HG03025 (cell line): ENCODE data around the gene AQP3.
"Not testable (repeated sequence)": the region's sequence is repeated elsewhere in the genome, so short reads cannot be mapped to it uniquely, and the experiment has no call there.

ENCODE experiments used
- ATAC-seq: cut with Tn5 transposase; IDR thresholded peaks from one replicate; pipeline ENCODE4 v1.9.1; 2021; ENCODE audit warnings: mild to moderate bottlenecking, moderate library complexity; ENCODE audit not compliant: unreplicated experiment, low FRiP score

The AQP3 gene

GRCh38 chr9:33443464-33444154 is 3.8 kb downstream of the AQP3 start:
- ATAC-seq: no peak

GRCh38 chr9:33443047-33443446 is 4.3 kb downstream of the AQP3 start:
- no peak for ATAC-seq

GRCh38 chr9:33442125-33442524 is 5.3 kb downstream of the AQP3 start:
- no peak for ATAC-seq

DNA sequence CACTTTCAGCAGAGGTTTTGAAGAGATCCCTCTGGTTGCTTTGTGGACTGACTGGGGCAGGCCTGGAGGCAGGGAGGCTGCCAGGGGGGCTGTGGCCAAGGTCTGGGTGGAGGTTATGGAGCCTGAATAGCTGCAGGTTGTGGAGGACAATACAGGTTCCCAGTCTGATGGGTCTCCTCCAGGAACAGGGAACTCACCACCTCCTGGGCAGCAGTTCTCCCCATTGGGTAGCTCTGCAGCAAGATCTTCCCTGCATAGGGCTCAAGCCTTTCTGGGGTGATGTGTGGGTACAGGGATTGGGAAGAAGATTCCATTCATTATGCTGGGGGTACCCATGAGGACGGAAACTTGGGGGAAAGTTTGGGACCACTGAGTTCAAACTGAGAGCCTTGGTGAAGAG is 6.8 kb downstream of the AQP3 start:
- ATAC-seq: no peak

DNA sequence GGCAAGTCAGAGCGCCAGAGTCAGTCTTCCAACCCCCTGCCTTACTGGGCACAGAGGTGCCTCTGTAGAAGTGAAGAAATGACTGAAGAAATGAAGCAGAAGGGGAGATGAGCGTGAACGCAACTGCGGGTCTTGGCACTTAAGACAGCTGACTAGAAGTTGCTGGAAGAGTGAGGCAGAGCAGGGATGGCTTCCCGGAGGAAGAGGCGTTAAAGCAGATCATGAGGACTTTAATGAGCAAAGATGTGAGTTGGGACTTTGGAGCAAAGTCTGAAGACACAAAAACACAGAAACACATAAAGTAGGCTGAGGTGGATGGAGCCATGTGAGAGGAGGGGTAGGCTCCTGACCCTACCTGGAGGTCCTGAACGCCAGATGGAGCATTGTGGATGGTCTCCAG is 7.2 kb downstream of the AQP3 start:
- ATAC-seq: no peak

GRCh38 chr9:33439731-33440130 is 7.7 kb downstream of the AQP3 start:
- no peak for ATAC-seq

GRCh38 chr9:33438926-33439680 is 8.3 kb downstream of the AQP3 start:
- no peak for ATAC-seq

DNA sequence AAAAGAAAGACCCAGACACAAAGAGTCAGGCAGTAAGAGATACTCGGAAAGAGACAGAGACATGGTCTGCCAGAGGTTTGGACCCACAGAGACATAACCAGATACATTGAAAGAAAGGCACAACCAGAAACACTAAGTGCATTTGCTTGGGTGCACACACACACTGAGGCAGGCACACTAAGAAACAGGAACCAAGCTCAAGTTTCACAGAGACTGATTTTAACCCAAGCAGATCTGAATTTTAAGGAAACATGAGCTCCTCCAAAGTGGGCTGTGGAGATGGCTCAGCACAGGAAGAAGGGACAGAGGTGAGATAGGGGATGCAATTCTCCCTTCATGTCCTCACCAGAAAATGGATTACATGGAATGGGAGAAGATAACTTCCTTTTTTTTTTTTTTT is 9.5 kb downstream of the AQP3 start:
- no peak for ATAC-seq

GRCh38 chr9:33437205-33437604 is 10.2 kb downstream of the AQP3 start:
- no peak for ATAC-seq

GRCh38 chr9:33436445-33436844 is 10.9 kb downstream of the AQP3 start:
- no peak for ATAC-seq

GRCh38 chr9:33435821-33436277 is 11.5 kb downstream of the AQP3 start:
- no peak for ATAC-seq

GRCh38 chr9:33434317-33435105 is 12.9 kb downstream of the AQP3 start:
- no peak for ATAC-seq

DNA sequence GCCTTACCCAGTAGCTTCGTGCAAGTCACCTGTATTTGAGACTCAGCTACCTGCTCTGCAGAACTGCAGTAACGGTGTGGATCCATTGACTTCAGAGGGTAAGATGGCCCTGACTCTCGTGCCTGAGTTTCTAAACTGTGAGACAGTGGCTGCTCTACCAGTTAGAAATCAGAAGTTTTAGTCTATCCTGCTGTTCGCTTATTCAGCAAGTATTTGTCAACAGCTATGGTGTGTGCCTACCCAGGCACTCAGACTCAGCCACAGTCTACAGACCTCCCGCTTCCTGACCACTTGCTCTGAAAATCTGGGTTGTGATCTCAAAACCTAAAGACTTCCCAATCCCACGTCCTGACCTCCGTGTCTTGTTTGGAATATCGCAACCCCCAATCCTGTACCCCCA is 13.5 kb downstream of the AQP3 start:
- ATAC-seq: no peak

- ATAC-seq: no peak
Measured at GRCh38 chr9:33431420-33431819, 16.0 kb downstream of the AQP3 start.

- no peak for ATAC-seq
Measured at GRCh38 chr9:33430942-33431341, 16.5 kb downstream of the AQP3 start.

GRCh38 chr9:33429256-33429985 is 18.0 kb downstream of the AQP3 start:
- ATAC-seq: no peak

DNA sequence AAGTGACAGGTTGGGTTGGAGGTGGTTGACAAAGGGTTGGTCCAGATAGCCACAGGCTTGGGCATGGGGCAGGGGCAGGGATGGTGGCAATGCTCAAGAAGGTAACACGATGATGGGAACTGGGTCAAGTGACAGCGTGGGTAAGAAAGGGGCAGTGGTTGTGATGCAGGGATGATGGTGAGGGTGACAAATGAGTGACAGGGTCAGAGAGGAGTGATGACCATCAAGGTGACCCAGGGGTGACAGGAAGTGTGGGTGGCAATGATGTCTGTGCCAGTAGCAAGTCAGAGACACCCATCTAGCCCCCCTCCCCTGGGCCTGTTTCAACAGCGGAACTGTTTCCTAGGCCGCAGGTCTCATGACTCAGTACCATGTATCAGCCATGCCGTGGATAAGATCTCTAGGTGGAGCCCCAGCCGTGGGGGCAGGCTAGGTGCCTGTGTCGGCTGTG is 20.5 kb downstream of the AQP3 start:
- ATAC-seq: no peak

DNA sequence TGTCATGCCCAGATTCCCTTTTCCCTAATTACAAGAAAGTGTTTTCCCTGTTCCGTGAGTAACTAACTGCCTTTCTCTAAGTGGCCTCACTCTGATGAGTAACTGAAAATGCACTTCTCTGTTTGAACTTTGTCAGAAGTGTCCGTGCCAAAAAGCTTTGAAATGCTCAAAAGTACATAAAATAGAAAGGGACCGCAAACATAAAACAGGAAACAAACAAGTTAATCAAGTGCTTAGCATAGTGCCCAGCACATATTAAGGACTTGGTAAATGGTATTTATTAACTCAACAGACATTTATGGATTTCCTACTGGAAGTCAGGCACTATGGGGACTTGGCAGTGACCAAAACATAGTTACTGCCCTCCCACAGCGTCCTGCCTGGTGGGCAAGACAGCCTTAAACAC is 22.3 kb downstream of the AQP3 start:
- ATAC-seq: no peak

- not testable (repeated sequence) for ATAC-seq
Measured at GRCh38 chr9:33424492-33424891, 22.9 kb downstream of the AQP3 start.

GRCh38 chr9:33424043-33424442 is 23.4 kb downstream of the AQP3 start:
- not testable (repeated sequence) for ATAC-seq
